ENCODE measurements around the gene AMER3. TPM values are rescaled to one million over a fixed set of nuclear protein-coding genes. Genes with fewer than 3 reads are reported as not detected.

Gene AMER3
- total RNA-seq, 1 experiment from 2014 or later = 0.79 TPM

- H3K27ac Mint-ChIP-seq (ENCODE audit: unreplicated experiment) = peak overlapping the region; percentile 60
- Histone ChIP-seq H3K9me3 (no peaks in the 10 kb centered on the region), H3K36me3 (ENCODE audit: control insufficient read depth, insufficient read depth, low read length) (no peaks in the 10 kb centered on the region), H3K27me3 (replicated peaks; ENCODE audit: control insufficient read depth, insufficient read depth, low read length) (no peaks in the 10 kb centered on the region), H3K4me1 (peaks cover 26% of the 10 kb centered on the region), H3K4me3 (ENCODE audit: low read depth, low read length) (no peak overlapping the region)
- H3K36me3 Mint-ChIP-seq (ENCODE audit: insufficient read depth, unreplicated experiment) = peaks cover 7% of the 10 kb centered on the region
- no peak for DNase-seq
- H3K9me3 Mint-ChIP-seq (ENCODE audit: unreplicated experiment) = no peaks in the 10 kb centered on the region
- H3K4me1 Mint-ChIP-seq (ENCODE audit: low read depth, unreplicated experiment) = peaks cover 25% of the 10 kb centered on the region
- TF ChIP-seq CTCF (IDR thresholded peaks at IDR 0.05; ENCODE audit: insufficient read depth in 1 of 2, low read depth in 1 of 2, low read length in 1 of 2, severe bottlenecking in 1 of 2, unreplicated experiment in 1 of 2) = no peak
- H3K4me3 Mint-ChIP-seq (ENCODE audit: unreplicated experiment) = no peak overlapping the region
- H3K27me3 Mint-ChIP-seq (ENCODE audit: insufficient read depth, unreplicated experiment) = no peaks in the 10 kb centered on the region
- ChIA-PET POLR2A (no interaction called here), CTCF (no interaction called here)
- no TSS peak for BruUV-seq (replicated peaks)
- intact Hi-C loops (cut with micrococcal nuclease; ENCODE audit: unreplicated experiment) = no loop called here
These were observed 12.1 kb upstream of the AMER3 start for GRCh38 chr2:130743278-130743677.

GRCh38 chr2:130744287-130745117 lies 10.8 kb upstream of the AMER3 start:
- BruUV-seq (replicated peaks) = no TSS peak
- peaks cover 7% of the 10 kb centered on the region for H3K36me3 Mint-ChIP-seq (ENCODE audit: insufficient read depth, unreplicated experiment)
- no peaks in the 10 kb centered on the region for H3K9me3 Mint-ChIP-seq (ENCODE audit: unreplicated experiment)
- TF ChIP-seq CTCF (IDR thresholded peaks at IDR 0.05; ENCODE audit: insufficient read depth in 1 of 2, low read depth in 1 of 2, low read length in 1 of 2, severe bottlenecking in 1 of 2, unreplicated experiment in 1 of 2) = no peak
- peak overlapping the region; percentile 84 for H3K27ac Mint-ChIP-seq (ENCODE audit: unreplicated experiment)
- Histone ChIP-seq H3K27me3 (replicated peaks; ENCODE audit: control insufficient read depth, insufficient read depth, low read length) (no peaks in the 10 kb centered on the region), H3K9me3 (no peaks in the 10 kb centered on the region), H3K4me3 (ENCODE audit: low read depth, low read length) (no peak overlapping the region), H3K36me3 (ENCODE audit: control insufficient read depth, insufficient read depth, low read length) (no peaks in the 10 kb centered on the region), H3K4me1 (peaks cover 26% of the 10 kb centered on the region)
- POLR2A ChIA-PET = interaction anchor here (1.0 kb wide), 1 partner anchor 12 kb away, joined by 11 read pairs; no protein-coding TSS in a partner anchor
- no peaks in the 10 kb centered on the region for H3K27me3 Mint-ChIP-seq (ENCODE audit: insufficient read depth, unreplicated experiment)
- DNase-seq = peak; percentile 86 to 93
- peaks cover 25% of the 10 kb centered on the region for H3K4me1 Mint-ChIP-seq (ENCODE audit: low read depth, unreplicated experiment)
- H3K4me3 Mint-ChIP-seq (ENCODE audit: unreplicated experiment) = peak overlapping the region; percentile 51
- CTCF ChIA-PET = interaction anchor here (0.6 kb wide), 1 partner anchor 12 kb away, joined by 5 read pairs; no protein-coding TSS in a partner anchor
- intact Hi-C loops (cut with micrococcal nuclease; ENCODE audit: unreplicated experiment) = loop anchor here (1.0 kb wide), 1 partner anchor 11 kb away; the partner anchor contains the start of gene AMER3

- POLR2A ChIA-PET = no interaction called here
- DNase-seq = no peak
- H3K9me3 Mint-ChIP-seq (ENCODE audit: unreplicated experiment) = no peaks in the 10 kb centered on the region
- Histone ChIP-seq H3K9me3 (no peaks in the 10 kb centered on the region), H3K36me3 (ENCODE audit: control insufficient read depth, insufficient read depth, low read length) (no peaks in the 10 kb centered on the region), H3K27me3 (replicated peaks; ENCODE audit: control insufficient read depth, insufficient read depth, low read length) (no peaks in the 10 kb centered on the region), H3K4me3 (ENCODE audit: low read depth, low read length) (no peak overlapping the region), H3K4me1 (peaks cover 14% of the 10 kb centered on the region)
- CTCF ChIA-PET = no interaction called here
- H3K27me3 Mint-ChIP-seq (ENCODE audit: insufficient read depth, unreplicated experiment) = peaks cover 4% of the 10 kb centered on the region
- peaks cover 7% of the 10 kb centered on the region for H3K36me3 Mint-ChIP-seq (ENCODE audit: insufficient read depth, unreplicated experiment)
- no peak overlapping the region for H3K27ac Mint-ChIP-seq (ENCODE audit: unreplicated experiment)
- intact Hi-C loops (cut with micrococcal nuclease; ENCODE audit: unreplicated experiment) = no loop called here
- H3K4me3 Mint-ChIP-seq (ENCODE audit: unreplicated experiment) = no peak overlapping the region
- TF ChIP-seq CTCF (IDR thresholded peaks at IDR 0.05; ENCODE audit: insufficient read depth in 1 of 2, low read depth in 1 of 2, low read length in 1 of 2, severe bottlenecking in 1 of 2, unreplicated experiment in 1 of 2) = no peak
- no TSS peak for BruUV-seq (replicated peaks)
- H3K4me1 Mint-ChIP-seq (ENCODE audit: low read depth, unreplicated experiment) = peaks cover 12% of the 10 kb centered on the region
These were observed 6.3 kb upstream of the AMER3 start for GRCh38 chr2:130749078-130749477.

Measured in Caco-2 (cell line).